DOHH2 (cell line): ENCODE results near the gene GPC5.

Source experiments
- H3F3A ChIP-seq: fragments of 200-600 bp; sonication (generic), shearing (Covaris generic); 2 replicates; pipeline ENCODE4 v1.6.0; 2016; ENCODE audit warnings: antibody characterized with exemption, mild to moderate bottlenecking; ENCODE audit not compliant: control insufficient read depth, insufficient read depth
- H3K27ac ChIP-seq: fragments of 200-600 bp; sonication (generic); 2 replicates; pipeline ENCODE4 v1.5.1; 2014; ENCODE audit warnings: low read depth, mild to moderate bottlenecking, low read length, moderate library complexity
- H3K27me3 ChIP-seq: fragments of 200-600 bp; sonication (generic); 2 replicates; pipeline ENCODE4 v1.6.1; 2014; ENCODE audit warnings: mild to moderate bottlenecking, low read length, mixed read lengths; ENCODE audit not compliant: control insufficient read depth
- H3K36me3 ChIP-seq: fragments of 200-600 bp; sonication (generic); 2 replicates; pipeline ENCODE4 v1.6.1; 2014; ENCODE audit warnings: mild to moderate bottlenecking, low read length, moderate library complexity, mixed read lengths; ENCODE audit not compliant: control insufficient read depth
- H3K4me1 ChIP-seq: fragments of 200-600 bp; sonication (generic); 2 replicates; pipeline ENCODE4 v1.6.1; 2014; ENCODE audit warnings: mild to moderate bottlenecking, low read length, mixed read lengths; ENCODE audit not compliant: control insufficient read depth
- H3K4me2 ChIP-seq: fragments of 200-600 bp; sonication (generic); 2 replicates; pipeline ENCODE4 v1.6.0; 2014; ENCODE audit warnings: mild to moderate bottlenecking, low read length, moderate library complexity
- H3K4me3 ChIP-seq: fragments of 200-600 bp; sonication (generic); 2 replicates; pipeline ENCODE4 v1.5.1; 2014; ENCODE audit warnings: mild to moderate bottlenecking, low read length, mixed read lengths
- H3K79me2 ChIP-seq: fragments of 200-600 bp; sonication (generic); 2 replicates; pipeline ENCODE4 v1.6.1; 2014; ENCODE audit warnings: mild to moderate bottlenecking, low read length, mixed read lengths; ENCODE audit not compliant: control insufficient read depth
- H3K9me2 ChIP-seq: fragments of 200-600 bp; sonication (generic); replicated peaks from 2 replicates; pipeline ENCODE4 v1.6.1; 2014; ENCODE audit warnings: mild to moderate bottlenecking, low read length, mixed read lengths; ENCODE audit not compliant: control insufficient read depth
- H3K9me3 ChIP-seq: fragments of 200-600 bp; sonication (generic); 2 replicates; pipeline ENCODE4 v1.6.1; 2014; ENCODE audit warnings: antibody characterized with exemption, low read length, mixed read lengths; ENCODE audit not compliant: control insufficient read depth, insufficient read depth
- H4K20me1 ChIP-seq: fragments of 200-600 bp; sonication (generic); 2 replicates; pipeline ENCODE4 v1.6.0; 2014; ENCODE audit warnings: low read depth, mild to moderate bottlenecking, antibody characterized with exemption, low read length, moderate library complexity; ENCODE audit not compliant: control insufficient read depth, insufficient read depth
- CTCF ChIP-seq: fragments of 200-600 bp; sonication (generic); IDR thresholded peaks from one replicate; pipeline ENCODE4 v1.5.1; 2014; ENCODE audit warnings: antibody characterized with exemption, mild to moderate bottlenecking, low read depth, low read length; ENCODE audit not compliant: poor library complexity, severe bottlenecking
- EZH2phosphoT487 ChIP-seq: fragments of 200-600 bp; sonication (generic); IDR thresholded peaks from 2 replicates; pipeline ENCODE4 v1.6.1; 2017; ENCODE audit warnings: borderline replicate concordance, mild to moderate bottlenecking, antibody characterized with exemption, low read length, moderate library complexity, mixed read lengths

GPC5 gene

GRCh38 chr13:91934354-91934753 is 535.9 kb downstream of the GPC5 start:
- Histone ChIP-seq H3K9me3 (no peaks in the 10 kb centered on the region), H3K4me1 (no peaks in the 10 kb centered on the region), H4K20me1 (no peaks in the 10 kb centered on the region), H3K36me3 (no peaks in the 10 kb centered on the region), H3K4me3 (no peak overlapping the region), H3K9me2 (no peaks in the 10 kb centered on the region), H3K27me3 (no peaks in the 10 kb centered on the region), H3F3A (no peaks in the 10 kb centered on the region), H3K4me2 (no peak overlapping the region), H3K27ac (no peak overlapping the region), H3K79me2 (no peaks in the 10 kb centered on the region)
- no peak for TF ChIP-seq CTCF
- TF ChIP-seq EZH2phosphoT487: no peak

DNA sequence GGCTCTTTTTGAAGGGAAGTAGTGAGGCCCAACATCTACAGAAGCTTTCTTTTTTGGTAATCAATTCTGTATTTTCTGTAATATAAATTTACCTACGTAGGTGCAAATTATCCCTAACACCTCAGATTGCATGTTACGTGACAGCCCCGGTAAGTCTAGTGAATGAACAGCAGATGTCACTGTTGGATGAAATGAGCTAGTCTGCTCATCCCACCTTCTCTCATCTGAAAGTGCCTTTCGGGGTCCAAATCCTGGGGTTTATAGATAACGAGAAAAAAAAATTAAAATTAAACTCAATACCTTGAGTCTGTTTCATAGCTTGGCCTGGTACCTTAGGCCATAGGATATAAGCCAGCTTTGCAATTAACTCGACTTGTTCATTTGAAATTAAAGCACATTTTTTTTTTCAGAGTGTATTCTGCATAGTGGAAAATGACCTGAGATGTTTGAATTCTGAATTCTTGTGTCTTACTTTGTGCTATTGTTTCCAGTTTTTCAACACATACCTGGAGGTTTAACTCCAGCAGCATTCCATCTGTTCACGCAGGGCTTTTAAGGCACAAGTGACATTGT is 548.2 kb downstream of the GPC5 start:
- Histone ChIP-seq H3K9me3 (no peaks in the 10 kb centered on the region), H3K4me2 (no peak overlapping the region), H3K79me2 (no peaks in the 10 kb centered on the region), H4K20me1 (no peaks in the 10 kb centered on the region), H3K27me3 (no peaks in the 10 kb centered on the region), H3K36me3 (no peaks in the 10 kb centered on the region), H3K4me3 (no peak overlapping the region), H3K27ac (no peak overlapping the region), H3F3A (no peaks in the 10 kb centered on the region), H3K9me2 (no peaks in the 10 kb centered on the region), H3K4me1 (no peaks in the 10 kb centered on the region)
- TF ChIP-seq EZH2phosphoT487: no peak
- TF ChIP-seq CTCF: peak; percentile 37

- H3K27me3 ChIP-seq: no peaks in the 10 kb centered on the region
- H3K36me3 ChIP-seq: no peaks in the 10 kb centered on the region
- TF ChIP-seq EZH2phosphoT487: no peak
- TF ChIP-seq CTCF: no peak
Measured at GRCh38 chr13:91948736-91949135, 550.3 kb downstream of the GPC5 start.

More at GRCh38 chr13:91948736-91949135, 550.3 kb downstream of the GPC5 start:
- H4K20me1 ChIP-seq: no peaks in the 10 kb centered on the region
- no peak overlapping the region for H3K4me3 ChIP-seq
- H3K27ac ChIP-seq: no peak overlapping the region
- no peaks in the 10 kb centered on the region for H3F3A ChIP-seq
- H3K9me3 ChIP-seq: no peaks in the 10 kb centered on the region
- H3K9me2 ChIP-seq: no peaks in the 10 kb centered on the region
- no peaks in the 10 kb centered on the region for H3K79me2 ChIP-seq
- H3K4me1 ChIP-seq: no peaks in the 10 kb centered on the region
- no peak overlapping the region for H3K4me2 ChIP-seq
